Islet precursor cell (in vitro differentiated cells): ENCODE data around the gene PCSK7.
A peak's percentile ranks its signal among the peaks of the same experiment; 100 is the strongest.
"Not testable (repeated sequence)": the region's sequence is repeated elsewhere in the genome, so short reads cannot be mapped to it uniquely, and the experiment has no call there.

Experiments
- DNase-seq: peaks from one replicate; pipeline ENCODE4 v3.0.0-alpha.2; 2018

Gene PCSK7

GRCh38 chr11:117231842-117232091 is at the start of gene PCSK7:
PCSK7 (minus strand) TSS chr11:117232073; CDS start chr11:117229844, 2,229 bp downstream.
- peak; percentile 88 for DNase-seq

- peak; percentile 90 for DNase-seq
Observed at GRCh38 chr11:117281159-117281558, 49.3 kb upstream of the PCSK7 start.

- no peak for DNase-seq
Observed at GRCh38 chr11:117279711-117280376, 48.0 kb upstream of the PCSK7 start.

GRCh38 chr11:117278347-117278746 is 46.5 kb upstream of the PCSK7 start:
- no peak for DNase-seq

DNA sequence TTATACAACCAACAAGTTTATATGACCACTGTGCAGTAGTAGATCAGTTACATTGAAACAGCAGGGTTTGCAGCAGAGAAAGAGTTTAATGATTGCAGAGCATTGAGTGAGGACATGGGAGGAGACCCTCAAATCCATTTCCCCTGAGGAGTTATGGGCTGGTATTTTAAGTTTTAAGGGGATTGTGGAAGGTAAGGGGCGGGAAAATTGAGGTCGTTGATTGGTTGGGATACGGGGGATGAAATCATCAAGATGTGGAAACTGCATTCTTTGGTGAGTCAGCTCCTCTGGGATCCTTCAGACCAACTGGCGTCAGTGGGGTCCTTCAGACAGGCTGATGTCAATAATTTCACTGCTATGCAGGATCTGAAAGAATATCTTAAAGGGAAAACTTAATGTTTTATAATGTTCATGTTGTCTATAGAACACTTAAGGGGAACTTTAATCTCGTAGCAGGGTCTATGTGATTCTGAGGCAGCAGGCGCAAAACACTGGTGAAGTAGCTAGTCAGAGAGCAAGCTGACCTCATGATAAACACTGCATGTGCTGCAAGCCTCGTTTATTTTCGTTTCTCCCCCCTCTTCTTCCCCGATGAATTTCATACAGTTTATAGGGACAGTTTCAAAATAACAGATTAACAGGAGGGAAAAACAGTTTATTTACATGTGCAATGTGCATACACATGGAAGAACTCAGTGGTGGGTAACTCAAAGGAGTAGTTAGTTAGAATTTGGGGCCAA is 41.8 kb upstream of the PCSK7 start:
- peak; percentile 66 for DNase-seq

DNA sequence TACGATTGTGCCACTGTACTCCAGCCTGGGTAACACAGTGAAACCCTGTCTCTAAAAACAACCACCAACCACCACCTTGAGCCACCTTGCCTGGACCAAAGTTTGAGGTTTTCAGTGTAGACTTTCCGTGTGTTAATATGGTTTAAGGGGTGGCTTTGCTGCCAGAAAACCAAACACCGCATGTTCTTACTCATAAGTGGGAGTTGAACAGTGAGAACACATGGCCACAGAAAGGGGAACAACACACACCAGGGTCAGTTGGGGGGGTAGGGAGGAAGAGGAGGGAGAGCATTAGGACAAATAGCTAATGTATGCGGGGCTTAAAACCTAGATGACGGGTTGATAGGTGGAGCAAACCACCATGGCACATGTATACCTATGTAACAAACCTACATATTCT is 40.3 kb upstream of the PCSK7 start:
- not testable (repeated sequence) for DNase-seq

DNA sequence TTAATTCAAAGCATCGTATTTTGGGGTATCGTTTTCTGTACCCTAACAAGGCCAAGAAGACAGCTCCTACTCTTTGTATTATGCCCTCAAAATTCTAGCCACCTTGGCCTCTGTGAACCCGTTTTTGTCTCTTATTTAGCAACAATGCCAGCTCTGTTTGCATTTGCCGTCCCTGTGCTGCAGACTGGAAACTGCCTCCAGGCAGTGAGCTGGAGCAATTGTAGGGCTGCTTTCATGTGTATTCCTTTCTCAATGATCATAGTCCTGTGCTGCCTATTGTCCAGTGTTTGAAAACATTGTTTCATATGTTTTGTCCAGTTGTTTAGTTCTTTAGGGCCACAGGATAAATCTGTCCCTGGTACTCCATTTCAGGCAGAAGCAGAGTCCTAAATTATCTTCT is 39.3 kb upstream of the PCSK7 start:
- peak; percentile 75 for DNase-seq

GRCh38 chr11:117269856-117270255 is 38.0 kb upstream of the PCSK7 start:
- no peak for DNase-seq

DNA sequence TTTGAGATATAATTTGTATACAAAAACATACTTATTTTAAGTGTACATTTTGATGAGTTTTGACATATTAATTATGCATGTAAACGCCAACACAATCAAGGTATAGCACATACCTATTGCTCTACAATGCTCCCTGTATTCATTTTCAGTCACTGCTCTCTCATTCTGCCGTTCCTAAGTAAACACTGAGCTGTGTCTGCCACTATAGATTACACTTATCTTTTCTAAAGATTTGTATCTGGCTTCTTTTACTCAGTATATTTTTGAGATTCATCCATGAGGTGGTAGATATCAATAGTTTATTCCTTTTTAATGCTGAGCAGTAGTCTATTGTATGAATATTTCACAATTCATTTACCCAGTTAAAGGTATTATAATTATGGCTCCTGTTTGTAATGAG is 33.9 kb upstream of the PCSK7 start:
- no peak for DNase-seq

GRCh38 chr11:117264624-117265323 is 32.9 kb upstream of the PCSK7 start:
- DNase-seq: not testable (repeated sequence)

DNA sequence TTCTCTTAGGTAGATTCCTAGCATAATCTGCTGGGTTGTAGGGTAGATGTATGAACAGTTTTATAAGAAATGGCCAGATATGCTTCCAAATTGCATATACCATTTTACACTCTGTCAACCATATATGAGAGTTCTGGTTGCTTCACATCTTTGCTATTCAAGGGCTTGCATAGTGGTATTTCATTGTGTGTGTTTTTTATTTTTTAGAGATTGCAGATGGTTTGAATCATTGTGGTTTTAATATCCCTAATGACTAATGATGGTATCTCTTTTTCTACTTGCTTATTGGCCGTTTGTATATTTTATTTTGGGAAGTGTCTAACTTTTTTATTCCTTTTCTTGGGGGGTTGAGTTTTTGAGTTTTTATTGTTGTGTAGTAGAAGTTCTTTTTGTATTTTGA is 27.5 kb upstream of the PCSK7 start:
- no peak for DNase-seq

DNA sequence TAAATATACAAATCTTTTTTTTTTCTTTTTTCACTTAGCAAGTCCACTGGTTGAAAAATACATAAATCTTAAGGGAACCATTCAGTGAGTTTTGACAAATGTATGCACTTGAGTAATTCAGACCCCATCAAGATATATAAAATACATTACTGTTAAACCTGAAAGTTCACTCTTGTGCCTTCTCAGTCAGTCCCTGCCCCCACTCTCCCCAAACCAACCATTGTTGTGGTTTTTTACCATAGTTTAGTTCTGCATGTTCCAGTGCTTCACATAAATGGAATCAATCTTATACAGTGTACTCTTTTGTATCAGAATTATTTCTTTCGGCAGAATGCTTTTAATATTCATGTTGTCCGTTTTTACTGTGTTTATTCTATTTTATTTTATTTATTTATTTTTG is 26.7 kb upstream of the PCSK7 start:
- no peak for DNase-seq

DNA sequence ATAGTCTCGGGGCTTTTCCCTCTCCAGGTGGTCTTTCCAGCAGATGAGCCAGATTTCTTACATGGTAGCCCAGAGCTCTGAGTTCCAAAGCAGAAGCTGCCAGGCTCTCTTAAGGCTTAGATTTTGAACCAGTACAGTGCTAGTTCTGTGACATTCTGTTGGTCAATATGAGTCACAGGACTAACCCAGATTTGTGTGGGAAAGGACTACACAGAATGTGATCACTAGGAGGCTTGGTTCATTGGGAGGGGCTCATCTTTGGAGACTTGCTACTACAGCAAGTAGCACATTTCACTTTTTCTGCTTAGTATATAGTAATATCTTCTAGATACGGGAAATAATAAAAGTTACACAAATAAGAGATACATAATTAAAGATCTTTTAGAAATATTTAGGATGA is 24.7 kb upstream of the PCSK7 start:
- DNase-seq: no peak

DNA sequence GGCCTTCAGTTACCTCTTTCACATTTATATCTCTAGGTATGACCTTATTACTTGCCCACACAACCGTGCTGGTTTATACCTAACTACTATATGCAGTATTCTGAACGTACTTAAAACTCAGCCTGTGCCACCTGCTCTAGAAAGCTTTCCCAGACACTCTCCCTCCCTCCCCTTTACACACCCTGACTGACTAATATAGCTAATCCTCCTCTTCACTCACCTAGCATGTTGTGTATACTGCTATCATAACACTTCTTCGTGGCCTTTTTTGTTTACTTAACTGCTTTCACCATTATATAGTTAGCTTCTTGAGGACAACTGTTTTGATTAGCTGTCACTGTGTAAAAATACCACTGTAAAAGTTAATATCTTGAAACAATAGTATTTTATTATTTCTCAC is 24.1 kb upstream of the PCSK7 start:
- no peak for DNase-seq

GRCh38 chr11:117251506-117251905 is 19.6 kb upstream of the PCSK7 start:
- DNase-seq: no peak

GRCh38 chr11:117249571-117249970 is 17.7 kb upstream of the PCSK7 start:
- no peak for DNase-seq

DNA sequence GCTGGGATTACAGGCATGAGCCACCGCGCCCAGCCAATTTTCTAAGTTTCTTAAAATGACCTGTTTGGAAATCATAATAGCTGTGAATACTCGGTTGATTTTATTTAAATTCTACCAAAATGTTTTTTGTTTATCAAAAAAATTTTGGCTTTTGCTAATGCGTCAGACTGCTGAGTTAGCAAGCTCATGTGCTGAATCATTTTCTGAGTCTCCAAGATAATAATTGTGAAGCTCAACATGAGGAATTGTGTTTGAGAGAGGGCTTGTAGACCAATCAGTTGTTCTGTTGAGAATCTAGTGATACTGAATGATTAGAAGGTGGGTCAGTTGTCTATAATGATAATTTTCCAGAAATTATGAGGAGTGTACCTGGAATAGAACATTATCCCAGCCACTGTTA is 16.5 kb upstream of the PCSK7 start:
- no peak for DNase-seq

DNA sequence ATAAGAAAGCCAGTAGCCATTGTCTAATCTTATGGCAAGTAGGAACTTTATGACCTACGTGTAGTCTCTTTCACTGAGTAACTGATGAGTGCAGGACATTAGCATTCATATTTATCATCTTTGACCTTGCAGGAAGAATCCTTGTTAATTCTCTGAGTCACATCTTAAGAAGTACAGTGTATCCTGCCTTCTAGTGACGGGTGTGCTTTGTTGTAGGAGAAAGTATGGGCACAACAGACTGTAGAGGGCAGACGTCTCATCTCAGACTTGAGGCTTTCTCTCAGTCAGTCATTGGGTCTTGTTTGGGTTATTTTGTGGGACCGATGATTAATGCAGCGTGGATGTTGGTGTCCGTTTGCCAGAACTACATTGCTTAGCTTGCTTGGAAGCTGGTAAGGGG is 7.4 kb upstream of the PCSK7 start:
- peak; percentile 56 for DNase-seq

- DNase-seq: no peak
Observed at GRCh38 chr11:117238221-117238620, 6.3 kb upstream of the PCSK7 start.

- DNase-seq: peak; percentile 54
Observed at GRCh38 chr11:117232911-117233409, 1.1 kb upstream of the PCSK7 start.

DNA sequence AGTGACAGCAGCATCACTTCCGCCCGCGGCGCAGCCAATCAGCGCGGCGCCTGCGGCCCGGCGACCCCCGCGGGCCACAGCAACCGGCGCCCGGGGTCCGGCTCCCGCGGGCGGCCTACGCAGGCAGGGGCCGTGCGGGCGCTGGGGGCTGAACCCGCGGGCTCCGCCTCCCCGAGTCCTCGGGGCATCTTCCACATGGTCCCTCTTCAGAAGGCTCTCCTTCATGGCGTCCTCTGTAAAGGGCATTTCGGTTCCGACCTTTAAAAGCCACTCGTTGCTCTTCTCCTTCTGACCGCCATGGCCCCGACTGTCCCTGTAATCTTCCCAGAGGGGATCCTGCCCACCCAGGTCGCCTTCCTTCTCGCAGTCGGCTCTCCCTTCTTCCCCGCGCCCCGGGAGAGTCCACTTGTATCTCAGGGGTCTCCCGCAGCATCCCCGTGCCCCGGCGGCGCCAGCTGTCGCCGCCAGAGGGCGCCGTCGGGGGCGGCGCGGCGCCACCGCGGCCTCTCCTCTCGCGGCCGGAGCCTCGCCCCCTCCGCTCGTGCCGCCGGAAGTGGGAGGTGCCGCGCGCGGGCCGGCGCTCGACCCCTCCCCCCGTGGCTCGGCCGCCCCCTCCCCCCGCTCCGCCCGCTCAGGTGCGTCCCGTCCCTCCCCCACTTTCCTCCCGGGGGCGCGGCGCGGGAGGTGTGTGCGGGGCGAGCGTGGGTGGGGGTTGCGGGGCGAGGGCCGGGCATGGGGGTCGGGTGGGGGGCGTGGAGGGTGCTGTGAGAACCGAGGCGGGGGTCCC is 412 bp upstream of the PCSK7 start, which contains the start of gene RNF214:
Gene RNF214, plus strand, starts transcription at position 580 of the 787 bp plus-strand sequence. CDS start 1,602 bp downstream, outside the sequence.
- DNase-seq: peak; percentile 87

GRCh38 chr11:117230999-117231841 is 653 bp downstream of the PCSK7 start:
- peak; percentile 52 for DNase-seq
